Measurements from ENCODE around the gene KCNMA1.

Gene KCNMA1

DNA sequence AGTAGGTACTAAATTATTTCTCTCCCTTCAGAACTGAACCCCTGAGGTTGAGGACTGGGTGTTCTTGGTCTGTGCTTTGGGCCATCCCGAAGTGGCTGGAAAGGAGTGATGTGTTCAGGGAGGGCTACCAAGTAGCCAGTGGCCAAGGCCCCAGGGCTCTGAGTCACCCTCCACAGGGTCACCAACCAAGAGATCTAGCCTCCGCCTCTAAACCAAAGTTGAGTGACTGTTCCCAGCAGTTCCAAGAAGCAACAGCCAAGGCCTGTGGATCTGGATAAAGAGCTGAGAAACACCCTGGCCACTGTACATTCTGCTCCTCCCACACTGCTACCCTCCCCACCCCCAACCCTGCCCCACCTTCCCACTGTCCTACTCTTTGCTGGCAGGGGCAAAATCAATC is 35.5 kb upstream of the KCNMA1 start:
- H3K9me2 ChIP-seq (replicated peaks; ENCODE audit: insufficient read depth, low read length): no peaks in the 10 kb centered on the region
- H3K79me2 ChIP-seq (ENCODE audit: insufficient read depth, low read length): no peaks in the 10 kb centered on the region
- TF ChIP-seq, protein P1, sequence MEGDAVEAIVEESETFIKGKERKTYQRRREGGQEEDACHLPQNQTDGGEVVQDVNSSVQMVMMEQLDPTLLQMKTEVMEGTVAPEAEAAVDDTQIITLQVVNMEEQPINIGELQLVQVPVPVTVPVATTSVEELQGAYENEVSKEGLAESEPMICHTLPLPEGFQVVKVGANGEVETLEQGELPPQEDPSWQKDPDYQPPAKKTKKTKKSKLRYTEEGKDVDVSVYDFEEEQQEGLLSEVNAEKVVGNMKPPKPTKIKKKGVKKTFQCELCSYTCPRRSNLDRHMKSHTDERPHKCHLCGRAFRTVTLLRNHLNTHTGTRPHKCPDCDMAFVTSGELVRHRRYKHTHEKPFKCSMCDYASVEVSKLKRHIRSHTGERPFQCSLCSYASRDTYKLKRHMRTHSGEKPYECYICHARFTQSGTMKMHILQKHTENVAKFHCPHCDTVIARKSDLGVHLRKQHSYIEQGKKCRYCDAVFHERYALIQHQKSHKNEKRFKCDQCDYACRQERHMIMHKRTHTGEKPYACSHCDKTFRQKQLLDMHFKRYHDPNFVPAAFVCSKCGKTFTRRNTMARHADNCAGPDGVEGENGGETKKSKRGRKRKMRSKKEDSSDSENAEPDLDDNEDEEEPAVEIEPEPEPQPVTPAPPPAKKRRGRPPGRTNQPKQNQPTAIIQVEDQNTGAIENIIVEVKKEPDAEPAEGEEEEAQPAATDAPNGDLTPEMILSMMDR (IDR thresholded peaks at IDR 0.05; ENCODE audit: insufficient read depth, low read length, poor library complexity, severe bottlenecking): no peak
- TF ChIP-seq EZH2phosphoT487 (conservative IDR thresholded peaks at IDR 0.05; ENCODE audit: low read length): no peak
- H2AFZ ChIP-seq (ENCODE audit: low read depth, low read length, severe bottlenecking): no peak overlapping the region
- H3K4me3 ChIP-seq (ENCODE audit: insufficient read depth, low read length, poor library complexity, severe bottlenecking): no peak overlapping the region
- H3K36me3 ChIP-seq (ENCODE audit: low read length): no peaks in the 10 kb centered on the region
- H3K27ac ChIP-seq (ENCODE audit: low read depth, low read length): no peak overlapping the region
- no peaks in the 10 kb centered on the region for H4K20me1 ChIP-seq (ENCODE audit: low read depth, low read length)
- no peaks in the 10 kb centered on the region for H3K27me3 ChIP-seq (ENCODE audit: low read length)
- no peak overlapping the region for H3K4me2 ChIP-seq (ENCODE audit: low read depth, low read length, poor library complexity, severe bottlenecking)
- no peak overlapping the region for H3K9ac ChIP-seq (ENCODE audit: low read length)
- no peaks in the 10 kb centered on the region for H3K9me3 ChIP-seq (ENCODE audit: insufficient read depth, low read length)
- H3F3A ChIP-seq (ENCODE audit: insufficient read depth): no peaks in the 10 kb centered on the region

DNA sequence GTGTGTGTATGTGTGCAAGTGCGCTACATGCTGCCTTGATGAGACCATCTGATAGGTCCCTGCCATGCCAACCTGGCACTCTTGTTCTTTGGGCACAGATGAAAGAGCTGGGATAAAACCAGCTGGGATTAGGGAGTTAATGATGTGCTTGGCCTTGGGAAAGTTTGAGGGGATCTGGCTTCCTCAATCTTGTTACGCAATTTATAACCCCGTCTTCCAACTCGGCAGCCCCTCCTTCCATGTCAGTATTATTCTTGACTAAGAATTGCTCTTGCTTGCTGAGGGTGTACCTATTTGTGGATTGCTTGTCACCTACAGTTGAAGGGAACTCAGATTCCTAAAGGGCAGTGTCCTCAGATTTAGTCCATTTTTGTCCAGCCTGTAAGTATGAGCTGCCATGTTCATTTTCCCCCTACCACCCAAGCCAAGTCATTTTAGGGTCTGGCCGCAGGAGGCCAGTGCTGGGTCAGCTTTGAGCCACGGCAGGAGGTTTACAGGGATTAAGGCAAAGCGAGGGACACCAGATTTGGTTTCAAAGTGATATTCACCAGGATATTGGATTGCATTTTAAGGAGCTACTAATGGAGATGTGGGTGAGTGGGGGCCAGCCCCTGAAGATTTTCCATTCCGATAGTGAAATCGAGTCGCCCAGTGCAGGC is 34.1 kb upstream of the KCNMA1 start:
- Histone ChIP-seq H3K79me2 (ENCODE audit: insufficient read depth, low read length) (no peaks in the 10 kb centered on the region), H2AFZ (ENCODE audit: low read depth, low read length, severe bottlenecking) (no peak overlapping the region), H3K4me3 (ENCODE audit: insufficient read depth, low read length, poor library complexity, severe bottlenecking) (no peak overlapping the region), H3K27ac (ENCODE audit: low read depth, low read length) (no peak overlapping the region), H3K9me2 (replicated peaks; ENCODE audit: insufficient read depth, low read length) (no peaks in the 10 kb centered on the region), H3K4me2 (ENCODE audit: low read depth, low read length, poor library complexity, severe bottlenecking) (no peak overlapping the region), H3F3A (ENCODE audit: insufficient read depth) (no peaks in the 10 kb centered on the region), H4K20me1 (ENCODE audit: low read depth, low read length) (no peaks in the 10 kb centered on the region), H3K9me3 (ENCODE audit: insufficient read depth, low read length) (no peaks in the 10 kb centered on the region), H3K36me3 (ENCODE audit: low read length) (no peaks in the 10 kb centered on the region), H3K27me3 (ENCODE audit: low read length) (no peaks in the 10 kb centered on the region), H3K9ac (ENCODE audit: low read length) (no peak overlapping the region)
- no peak for TF ChIP-seq EZH2phosphoT487 (conservative IDR thresholded peaks at IDR 0.05; ENCODE audit: low read length)
- TF ChIP-seq, protein P1 (IDR thresholded peaks at IDR 0.05; ENCODE audit: insufficient read depth, low read length, poor library complexity, severe bottlenecking): no peak

DNA sequence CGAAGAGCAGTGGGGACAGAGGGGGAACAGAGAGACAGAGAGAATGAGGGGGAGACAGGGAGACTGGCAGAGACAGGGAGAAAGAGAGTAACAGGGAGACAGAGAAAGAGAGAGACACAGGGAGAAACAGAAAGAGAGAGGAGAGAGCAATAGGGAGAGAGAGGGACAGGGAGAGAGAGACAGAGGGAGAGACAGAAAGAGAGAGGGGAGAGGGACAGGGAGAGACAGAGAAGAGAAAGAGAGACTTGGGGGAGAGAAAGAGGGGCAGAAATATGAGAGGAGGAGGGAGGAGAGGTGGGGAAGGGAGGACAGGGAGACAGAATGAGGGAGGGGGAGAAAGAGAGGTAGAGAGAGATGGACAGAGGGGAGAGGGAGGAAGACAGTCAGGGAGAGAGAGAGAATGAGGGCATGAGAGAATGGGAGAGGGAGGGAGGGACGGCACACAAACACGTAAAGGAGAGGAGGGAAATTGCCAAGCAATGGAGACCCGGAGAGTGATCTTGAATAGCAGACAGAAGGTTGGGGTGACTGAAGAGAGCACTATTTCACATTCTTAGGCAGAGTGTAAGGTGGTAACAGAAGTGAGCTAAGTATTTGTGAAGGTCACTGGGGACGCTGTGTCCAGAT is 33.3 kb upstream of the KCNMA1 start:
- Histone ChIP-seq H3K9ac (ENCODE audit: low read length) (no peak overlapping the region), H3K9me3 (ENCODE audit: insufficient read depth, low read length) (no peaks in the 10 kb centered on the region), H3K9me2 (replicated peaks; ENCODE audit: insufficient read depth, low read length) (no peaks in the 10 kb centered on the region), H3K36me3 (ENCODE audit: low read length) (no peaks in the 10 kb centered on the region), H3K4me2 (ENCODE audit: low read depth, low read length, poor library complexity, severe bottlenecking) (no peak overlapping the region), H3K27me3 (ENCODE audit: low read length) (no peaks in the 10 kb centered on the region), H3K4me3 (ENCODE audit: insufficient read depth, low read length, poor library complexity, severe bottlenecking) (no peak overlapping the region), H3K79me2 (ENCODE audit: insufficient read depth, low read length) (no peaks in the 10 kb centered on the region), H4K20me1 (ENCODE audit: low read depth, low read length) (no peaks in the 10 kb centered on the region), H3K27ac (ENCODE audit: low read depth, low read length) (no peak overlapping the region), H2AFZ (ENCODE audit: low read depth, low read length, severe bottlenecking) (no peak overlapping the region), H3F3A (ENCODE audit: insufficient read depth) (no peaks in the 10 kb centered on the region)
- TF ChIP-seq, protein P1 (IDR thresholded peaks at IDR 0.05; ENCODE audit: insufficient read depth, low read length, poor library complexity, severe bottlenecking): no peak
- no peak for TF ChIP-seq EZH2phosphoT487 (conservative IDR thresholded peaks at IDR 0.05; ENCODE audit: low read length)

Measured in SU-DHL-6 (cell line).